H1 (cell line): ENCODE results near the gene NLRP8. TPM values are rescaled to one million over a fixed set of nuclear protein-coding genes. Genes with fewer than 3 reads are reported as not detected.

ENCODE experiments used
- CTCF ChIA-PET: fragments of 300-600 bp; sonication (Branson Sonifier 250); formaldehyde crosslinking; loops from one replicate; lab custom pipeline; 2021; ENCODE audit not compliant: partially characterized antibody; lab: Charles Lee
- POLR2A ChIA-PET: fragments of 300-600 bp; sonication (Branson Sonifier 250); formaldehyde crosslinking; loops from one replicate; lab custom pipeline; 2021; ENCODE audit warnings: inconsistent platforms; ENCODE audit not compliant: partially characterized antibody; lab: Charles Lee
- DNase-seq, 2 experiments: peaks; one replicate each; pipeline versions ENCODE4 v3.0.0 to v3.0.0-alpha.2; 2010 to 2022; ENCODE audit warnings: low spot score in 2 of 2, low read depth in 1 of 2, mixed read lengths in 1 of 2
- FAIRE-seq: peaks from 2 replicates; lab custom pipeline; 2011; peaks lifted over from hg19 to GRCh38; lab: Jason Lieb, UNC
- H2AFZ ChIP-seq: 2 replicates; pipeline ENCODE4 v1.8.1; 2012; ENCODE audit warnings: low read length, inconsistent platforms
- H2AK5ac ChIP-seq: 2 replicates; pipeline ENCODE4 v1.6.1; 2013; ENCODE audit warnings: low read depth, low read length
- H2BK120ac ChIP-seq: replicated peaks from 2 replicates; pipeline ENCODE3; 2013; ENCODE audit warnings: low read depth, low read length, inconsistent platforms
- H2BK12ac ChIP-seq: 2 replicates; pipeline ENCODE4 v1.6.1; 2013; ENCODE audit warnings: low read depth, low read length
- H2BK15ac ChIP-seq: 2 replicates; pipeline ENCODE4 v1.6.1; 2013; ENCODE audit warnings: low read length
- H2BK20ac ChIP-seq: 2 replicates; pipeline ENCODE4 v1.6.1; 2013; ENCODE audit warnings: low read length
- H2BK5ac ChIP-seq: 2 replicates; pipeline ENCODE4 v1.6.1; 2013; ENCODE audit warnings: low read depth, low read length
- H3K14ac ChIP-seq: 2 replicates; pipeline ENCODE4 v1.6.1; 2013; ENCODE audit warnings: inconsistent platforms; ENCODE audit not compliant: insufficient read length
- H3K18ac ChIP-seq: 2 replicates; pipeline ENCODE4 v1.6.1; 2013; ENCODE audit warnings: low read length; ENCODE audit errors: extremely low read depth
- H3K23ac ChIP-seq: 2 replicates; pipeline ENCODE4 v1.6.1; 2013; ENCODE audit warnings: inconsistent platforms; ENCODE audit not compliant: insufficient read length
- H3K23me2 ChIP-seq: 2 replicates; pipeline ENCODE4 v1.6.1; 2013; ENCODE audit warnings: low read depth, low read length
- H3K27ac ChIP-seq: 2 replicates; pipeline ENCODE4 v1.6.1; 2011; ENCODE audit warnings: low read depth, low read length, inconsistent platforms
- H3K27me3 ChIP-seq, 4 experiments: replicated peaks in 1 of 4; 1 replicate in 1 of 4; 2 replicates in 3 of 4; pipeline versions ENCODE4 v1.6.1 to v1.8.1; 2011 to 2013; ENCODE audit warnings: low read length in 3 of 4, mild to moderate bottlenecking in 3 of 4, inconsistent platforms in 2 of 4, mixed read lengths in 2 of 4, moderate library complexity in 1 of 4; ENCODE audit not compliant: control insufficient read depth in 3 of 4, insufficient read depth in 3 of 4; ENCODE audit errors: extremely low read depth in 1 of 4
- H3K36me3 ChIP-seq, 4 experiments: 2 replicates each; pipeline versions ENCODE4 v1.6.1 to v1.8.1; 2011 to 2013; ENCODE audit warnings: mild to moderate bottlenecking in 4 of 4, low read length in 3 of 4, moderate library complexity in 2 of 4, control low read depth in 1 of 4, inconsistent platforms in 1 of 4; ENCODE audit not compliant: insufficient read depth in 4 of 4, control insufficient read depth in 2 of 4
- H3K4ac ChIP-seq: replicated peaks from 2 replicates; pipeline ENCODE3; 2013; ENCODE audit warnings: low read length, low read depth, mixed read lengths, inconsistent platforms; ENCODE audit not compliant: insufficient read length
- H3K4me1 ChIP-seq, 4 experiments: replicated peaks in 1 of 4; 1 replicate in 1 of 4; 2 replicates in 3 of 4; pipeline versions ENCODE4 v1.6.1 to v1.8.1; 2011 to 2013; ENCODE audit warnings: low read length in 3 of 4, inconsistent platforms in 2 of 4, mixed read lengths in 1 of 4; ENCODE audit not compliant: insufficient read depth in 4 of 4, control insufficient read depth in 3 of 4
- H3K4me2 ChIP-seq, 2 experiments: 2 replicates each; pipeline versions ENCODE4 v1.6.1 to v1.8.1; 2011 to 2013; ENCODE audit warnings: low read depth in 2 of 2, low read length in 2 of 2, control low read depth in 1 of 2, inconsistent platforms in 1 of 2, mild to moderate bottlenecking in 1 of 2; ENCODE audit not compliant: insufficient read depth in 1 of 2
- H3K4me3 ChIP-seq, 4 experiments: fragments of 200-600, 300-600 bp in 1 of 4; sonication (generic), shearing (Covaris generic), sonication (Bioruptor Twin) in 1 of 4; 2 replicates each; pipeline versions ENCODE4 v1.5.1 to v1.8.1; 2011 to 2016; ENCODE audit warnings: low read length in 4 of 4, low read depth in 3 of 4, control low read depth in 2 of 4, inconsistent platforms in 2 of 4, mild to moderate bottlenecking in 2 of 4, mixed read lengths in 1 of 4, moderate library complexity in 1 of 4; ENCODE audit not compliant: insufficient read depth in 2 of 4; ENCODE audit errors: extremely low read depth in 1 of 4
- H3K56ac ChIP-seq: replicated peaks from 2 replicates; pipeline ENCODE3; 2013; ENCODE audit warnings: low read depth, mild to moderate bottlenecking, mixed read lengths, low read length, inconsistent platforms; ENCODE audit not compliant: insufficient read length
- H3K79me1 ChIP-seq: 2 replicates; pipeline ENCODE4 v1.6.1; 2013; ENCODE audit warnings: low read depth, low read length, control low read depth
- H3K79me2 ChIP-seq, 2 experiments: 2 replicates each; pipeline versions ENCODE4 v1.6.1 to v1.8.1; 2012 to 2013; ENCODE audit warnings: low read length in 2 of 2, mild to moderate bottlenecking in 2 of 2, inconsistent platforms in 1 of 2; ENCODE audit not compliant: insufficient read depth in 2 of 2, control insufficient read depth in 1 of 2
- H3K9ac ChIP-seq, 4 experiments: replicated peaks in 1 of 4; 1 replicate in 1 of 4; 2 replicates in 3 of 4; pipeline versions ENCODE4 v1.6.1 to v1.8.1; 2011 to 2013; ENCODE audit warnings: low read depth in 3 of 4, low read length in 3 of 4, control low read depth in 2 of 4, mild to moderate bottlenecking in 2 of 4, moderate library complexity in 2 of 4, inconsistent platforms in 1 of 4; ENCODE audit errors: extremely low read depth in 1 of 4
- H3K9me3 ChIP-seq, 2 experiments: 2 replicates each; pipeline versions ENCODE4 v1.6.1 to v1.8.1; 2012 to 2013; ENCODE audit warnings: mild to moderate bottlenecking in 2 of 2, moderate library complexity in 2 of 2, control low read depth in 1 of 2, inconsistent platforms in 1 of 2, low read depth in 1 of 2, low read length in 1 of 2, mixed read lengths in 1 of 2; ENCODE audit not compliant: insufficient read depth in 2 of 2
- H4K20me1 ChIP-seq, 2 experiments: replicated peaks in 1 of 2; 2 replicates each; pipeline versions ENCODE3 to v1.8.1; 2011 to 2013; ENCODE audit warnings: inconsistent platforms in 2 of 2, low read length in 2 of 2, mild to moderate bottlenecking in 1 of 2; ENCODE audit not compliant: insufficient read depth in 2 of 2, control insufficient read depth in 1 of 2
- H4K5ac ChIP-seq: 2 replicates; pipeline ENCODE4 v1.6.1; 2013; ENCODE audit warnings: low read length, low read depth, mixed read lengths, inconsistent platforms; ENCODE audit not compliant: insufficient read length
- H4K8ac ChIP-seq: 2 replicates; pipeline ENCODE4 v1.8.0; 2013; ENCODE audit warnings: mild to moderate bottlenecking, moderate library complexity, low read length, inconsistent platforms; ENCODE audit not compliant: insufficient read depth; ENCODE audit errors: extremely low read depth
- H4K91ac ChIP-seq: replicated peaks from 2 replicates; pipeline ENCODE3; 2013; ENCODE audit warnings: low read length, mixed read lengths, inconsistent platforms; ENCODE audit not compliant: insufficient read length
- BACH1 ChIP-seq: IDR thresholded peaks from 2 replicates; pipeline ENCODE4 v1.6.1; 2012; ENCODE audit warnings: low read length, improper control_type of control experiment
- CHD1 ChIP-seq: IDR thresholded peaks from 2 replicates; pipeline ENCODE4 v1.6.1; 2012; ENCODE audit warnings: low read depth, low read length, improper control_type of control experiment
- CREB1 ChIP-seq: IDR thresholded peaks from 2 replicates; pipeline ENCODE4 v1.6.1; 2012; ENCODE audit warnings: inconsistent platforms
- E2F6 ChIP-seq: IDR thresholded peaks from 2 replicates; pipeline ENCODE4 v1.6.1; 2012; ENCODE audit warnings: inconsistent platforms
- EGR1 ChIP-seq: IDR thresholded peaks from 2 replicates; pipeline ENCODE4 v1.6.1; 2011; ENCODE audit warnings: low read depth, low read length, borderline replicate concordance
- EZH2 ChIP-seq: fragments of 200-600 bp; sonication (generic); IDR thresholded peaks from 2 replicates; pipeline ENCODE4 v1.7.1; 2012; ENCODE audit warnings: low read depth, mild to moderate bottlenecking, moderate library complexity, low read length, inconsistent platforms; ENCODE audit not compliant: severe bottlenecking
- GABPA ChIP-seq: IDR thresholded peaks from 2 replicates; pipeline ENCODE4 v1.6.1; 2011; ENCODE audit warnings: mild to moderate bottlenecking, low read length, moderate library complexity, borderline replicate concordance; ENCODE audit not compliant: insufficient read depth
- JUN ChIP-seq: IDR thresholded peaks from 2 replicates; pipeline ENCODE4 v1.6.1; 2011; ENCODE audit warnings: low read depth, mild to moderate bottlenecking, improper control_type of control experiment, low read length
- KDM1A ChIP-seq: fragments of 200-600, 300-600 bp; sonication (generic); IDR thresholded peaks from 2 replicates; pipeline ENCODE4 v1.7.1; 2016; ENCODE audit warnings: mild to moderate bottlenecking, low read length, borderline replicate concordance
- NANOG ChIP-seq: IDR thresholded peaks from 2 replicates; pipeline ENCODE4 v1.6.1; 2011; ENCODE audit warnings: low read length, low read depth, mild to moderate bottlenecking, inconsistent platforms; ENCODE audit not compliant: insufficient read depth, poor library complexity, severe bottlenecking
- POLR2A ChIP-seq, 2 experiments: IDR thresholded peaks; 1 replicate in 1 of 2; 2 replicates in 1 of 2; pipeline ENCODE4 v1.6.1; 2011; ENCODE audit warnings: low read depth in 2 of 2, low read length in 2 of 2, mild to moderate bottlenecking in 2 of 2; ENCODE audit errors: control extremely low read depth in 1 of 2
- SIX5 ChIP-seq: IDR thresholded peaks from 2 replicates; pipeline ENCODE4 v1.6.1; 2011; ENCODE audit warnings: mild to moderate bottlenecking, low read depth, low read length
- SP2 ChIP-seq: IDR thresholded peaks from 2 replicates; pipeline ENCODE4 v1.6.1; 2012; ENCODE audit warnings: mild to moderate bottlenecking, low read length, inconsistent platforms
- TBP ChIP-seq: IDR thresholded peaks from 2 replicates; pipeline ENCODE4 v1.6.1; 2011; ENCODE audit warnings: low read depth, low read length, improper control_type of control experiment
- TCF12 ChIP-seq: IDR thresholded peaks from 2 replicates; pipeline ENCODE4 v1.6.1; 2011; ENCODE audit warnings: low read depth, mild to moderate bottlenecking, low read length
- YY1 ChIP-seq: IDR thresholded peaks from 2 replicates; pipeline ENCODE4 v1.6.1; 2011; ENCODE audit warnings: low read depth, mild to moderate bottlenecking, low read length
- whole genome bisulfite sequencing, 2 experiments: shearing (Covaris generic) in 1 of 2; methylation state at CpG; one replicate each; pipeline versions ENCODE4 v1.1.6 to v1.1.7; 2013 to 2015; ENCODE audit warnings: low lambda C conversion rate in 2 of 2, mixed read lengths in 2 of 2, inconsistent platforms in 1 of 2, low coverage in 1 of 2, missing lambda C conversion rate in 1 of 2; ENCODE audit not compliant: insufficient replicate concordance in 2 of 2, insufficient coverage in 1 of 2, insufficient read length in 1 of 2; ENCODE audit errors: extremely low coverage in 1 of 2, missing lambda C conversion rate in 1 of 2; 5-methylcytosine and 5-hydroxymethylcytosine counted together
- polyA plus RNA-seq, 7 experiments: library from polyadenylated mRNA; depleted of rRNA in 3 of 7; stranded (reverse) in 5 of 7; unstranded in 2 of 7; fragments of >200 nt in 5 of 7; fragments of 200-250 nt in 2 of 7; gene quantifications; 1 replicate in 5 of 7; 2 replicates in 1 of 7; 4 replicates in 1 of 7; pipeline versions ENCODE4 v1.2.1 to v1.2.3, GENCODE V29; 2011 to 2013; ENCODE audit warnings: missing spikeins in 2 of 7, mixed read lengths in 2 of 7
- total RNA-seq: library from RNA; stranded (reverse); fragmentation: NEBNext Ultra II Directional; extraction: Animal tissue kit (Norgen Biotek cat#: 25700); gene quantifications from 2 replicates; pipeline ENCODE4 v1.2.1, GENCODE V29; 2021

The NLRP8 gene
- total and polyA plus RNA-seq, 2 of the 8 experiments (the other 6 are each of a cell fraction or from before 2014, with no cell fraction given) = not detected

GRCh38 chr19:55985254-55985653 is 37.6 kb downstream of the NLRP8 start:
- no peak overlapping the region for H3K23ac ChIP-seq
- H4K20me1 ChIP-seq = no peaks in the 10 kb centered on the region
- H2BK120ac ChIP-seq = no peak overlapping the region
- H3K56ac ChIP-seq = no peak overlapping the region
- H3K4me2 ChIP-seq = no peak overlapping the region
- FAIRE-seq = no peak
- H3K14ac ChIP-seq = no peak overlapping the region
- whole genome bisulfite sequencing, 2 experiments = 67% methylated on average over 1 of the region's 1 CpG; no CpG with 5 or more reads in 1 of the 2 experiments
- H3K79me2 ChIP-seq = no peaks in the 10 kb centered on the region
- no peaks in the 10 kb centered on the region for H3K36me3 ChIP-seq
- H3K4ac ChIP-seq = no peak overlapping the region
- H3K27ac ChIP-seq = no peak overlapping the region
- H3K4me1 ChIP-seq = no peaks in the 10 kb centered on the region
- DNase-seq = no peak
- H2BK20ac ChIP-seq = no peak overlapping the region
- H2BK5ac ChIP-seq = no peak overlapping the region
- peaks cover 51 to 86% of the 10 kb centered on the region in 2 experiments for H3K9me3 ChIP-seq
- H2BK12ac ChIP-seq = no peak overlapping the region
- H3K23me2 ChIP-seq = peaks cover 3% of the 10 kb centered on the region; the same call in 1 of the 2 replicates
- H4K91ac ChIP-seq = no peak overlapping the region
- no peak overlapping the region for H2AFZ ChIP-seq
- H2BK15ac ChIP-seq = no peak overlapping the region
- H2AK5ac ChIP-seq = no peak overlapping the region
- POLR2A ChIA-PET = no interaction called here
- H4K5ac ChIP-seq = no peak overlapping the region
- no peak overlapping the region for H3K4me3 ChIP-seq
- no peak overlapping the region for H3K18ac ChIP-seq
- CTCF ChIA-PET = no interaction called here
- no peak overlapping the region for H3K9ac ChIP-seq
- no peaks in the 10 kb centered on the region for H3K27me3 ChIP-seq
- H3K79me1 ChIP-seq = no peaks in the 10 kb centered on the region
- H4K8ac ChIP-seq = no peak overlapping the region
- TF ChIP-seq TBP (no peak), KDM1A (no peak), TCF12 (no peak), POLR2A (IDR thresholded peaks at IDR 0.05; ENCODE audit: control extremely low read depth in 1 of 2, low read depth in 2 of 2, low read length in 2 of 2) (no peak), JUN (no peak), BACH1 (no peak), YY1 (no peak), SIX5 (no peak), CREB1 (no peak), EGR1 (no peak), GABPA (no peak), EZH2 (no peak), NANOG (no peak), E2F6 (no peak), SP2 (no peak), CHD1 (no peak)
